GM21447 (cell line): ENCODE data around the gene AOAH.
"Not testable (repeated sequence)": the region's sequence is repeated elsewhere in the genome, so short reads cannot be mapped to it uniquely, and the experiment has no call there.

Source experiments
- ATAC-seq: cut with Tn5 transposase; IDR thresholded peaks from one replicate; pipeline ENCODE4 v1.9.1; 2021; ENCODE audit not compliant: unreplicated experiment

Gene AOAH

DNA sequence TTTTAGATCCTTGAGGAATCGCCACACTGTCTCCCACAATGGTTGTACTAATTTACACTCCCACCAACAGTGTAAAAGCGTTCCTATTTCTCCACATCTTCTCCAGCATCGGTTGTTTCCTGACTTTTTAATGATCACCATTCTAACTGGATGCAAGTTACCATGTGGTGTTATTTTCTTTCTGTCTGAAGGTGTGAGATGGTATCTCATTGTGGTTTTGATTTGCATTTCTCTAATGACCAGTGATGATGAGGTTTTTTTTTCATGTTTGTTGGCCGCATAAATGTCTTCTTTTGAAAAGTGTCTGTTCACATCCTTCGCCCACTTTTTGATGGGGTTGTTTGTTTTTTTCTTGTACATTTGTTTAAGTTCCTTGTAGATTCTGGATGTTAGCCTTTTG lies 20.4 kb downstream of the AOAH start:
- not testable (repeated sequence) for ATAC-seq

DNA sequence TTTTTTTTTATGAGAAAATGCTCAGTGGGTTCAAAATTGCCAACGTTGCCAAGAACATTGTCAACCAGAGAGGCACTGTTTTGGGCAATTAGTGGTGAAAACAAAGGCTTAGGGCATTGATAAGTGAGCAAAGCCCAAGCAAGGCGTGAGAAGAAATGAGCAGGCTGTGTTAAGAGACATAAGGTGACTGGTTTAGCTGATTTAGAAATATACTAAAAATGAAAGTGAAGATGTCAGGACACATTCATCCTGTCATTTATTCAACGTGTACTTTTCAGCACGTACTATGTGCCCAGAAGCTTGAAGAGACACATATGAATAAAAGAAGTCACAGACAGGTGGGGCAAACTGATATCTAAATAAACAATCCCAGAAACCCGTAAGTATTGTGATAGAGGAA lies 31.8 kb downstream of the AOAH start:
- ATAC-seq = peak; percentile 64

DNA sequence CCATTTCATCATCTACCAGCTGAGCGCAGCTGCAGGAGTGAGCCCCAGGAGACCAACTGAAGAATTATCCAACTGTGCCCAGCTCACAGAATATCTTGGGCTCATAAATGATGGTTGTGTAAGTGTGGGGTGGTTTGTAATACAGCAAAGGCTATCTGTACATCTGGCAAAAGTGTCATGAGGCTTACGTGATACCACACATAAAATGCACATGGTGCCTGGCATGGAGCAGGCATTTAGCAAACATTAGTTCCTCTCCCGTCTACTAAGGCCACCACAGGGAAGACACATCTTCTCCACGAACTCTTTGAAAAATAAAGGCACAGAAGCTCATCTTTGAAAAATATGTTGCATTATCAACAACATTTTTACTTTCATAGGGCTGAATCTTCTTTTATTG lies 32.3 kb downstream of the AOAH start:
- no peak for ATAC-seq

DNA sequence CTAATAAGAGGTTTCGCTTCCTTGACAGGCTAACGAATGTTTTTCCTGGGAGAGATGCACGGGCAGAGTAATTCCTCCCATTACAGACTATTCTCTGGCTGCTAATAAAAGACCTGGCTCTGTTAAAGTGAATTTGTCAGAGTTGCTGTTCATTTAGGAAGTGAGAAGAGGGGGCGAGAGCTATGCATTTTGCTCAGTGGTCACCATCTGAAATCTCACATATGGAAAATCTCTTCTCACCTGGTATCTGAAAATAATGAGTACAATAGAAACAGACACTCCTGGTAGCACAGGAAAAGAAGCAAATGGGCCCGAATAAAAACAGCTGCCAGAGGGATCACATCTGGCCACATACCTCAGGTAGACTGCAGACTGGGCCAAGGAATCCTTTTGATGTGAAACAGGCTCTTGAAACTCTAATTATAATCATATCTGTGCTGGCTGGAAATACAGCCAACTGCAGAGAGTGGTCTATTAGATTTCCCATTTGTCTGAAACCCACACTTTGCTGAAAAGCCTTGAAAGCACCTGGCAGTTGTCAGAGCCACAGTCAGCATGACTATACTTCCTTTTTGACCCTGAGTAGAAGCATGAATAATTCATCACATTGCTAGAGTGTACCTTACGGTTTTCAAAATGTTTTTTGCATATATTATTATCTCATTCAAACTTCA lies 33.6 kb downstream of the AOAH start:
- peak; percentile 52 for ATAC-seq

- peak; percentile 9 for ATAC-seq
Measured at GRCh38 chr7:36690041-36690440, 34.3 kb downstream of the AOAH start.

- no peak for ATAC-seq
Measured at GRCh38 chr7:36686499-36686898, 37.8 kb downstream of the AOAH start.

GRCh38 chr7:36684954-36685353 lies 39.3 kb downstream of the AOAH start:
- no peak for ATAC-seq

- no peak for ATAC-seq
Measured at GRCh38 chr7:36683695-36684357, 40.5 kb downstream of the AOAH start.

GRCh38 chr7:36683111-36683510 lies 41.2 kb downstream of the AOAH start:
- no peak for ATAC-seq

- ATAC-seq = no peak
Measured at GRCh38 chr7:36682102-36682501, 42.2 kb downstream of the AOAH start.

DNA sequence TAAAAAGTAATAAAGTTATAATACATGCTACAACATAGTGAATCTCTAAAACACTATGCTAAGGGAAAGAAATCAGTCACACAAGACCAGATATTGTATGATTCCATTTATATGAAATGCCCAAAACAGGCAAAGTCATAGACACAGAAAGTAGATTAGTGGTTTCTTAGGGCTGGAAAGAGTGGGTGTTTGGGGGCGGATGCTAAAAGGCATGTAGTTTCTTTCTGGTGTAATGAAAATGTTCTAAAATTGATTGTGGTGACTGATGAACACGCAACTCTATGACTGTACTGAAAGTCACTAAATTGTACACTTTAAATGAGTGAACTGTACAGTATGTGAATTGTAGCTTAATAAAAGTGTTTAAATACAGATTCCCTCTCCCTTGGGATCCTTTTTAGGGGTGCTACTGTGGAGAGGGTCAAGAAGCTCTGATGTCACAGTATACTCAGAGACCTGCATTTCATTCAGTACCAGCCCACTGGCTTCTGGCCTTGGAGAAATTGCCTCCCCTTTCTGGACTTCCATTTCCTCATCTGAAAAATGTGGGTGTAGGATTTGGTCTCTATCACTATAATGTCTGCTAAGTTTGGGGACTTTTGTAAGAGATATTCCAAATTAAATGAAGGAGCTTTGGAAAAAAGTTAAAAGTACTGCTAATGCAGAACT lies 46.4 kb downstream of the AOAH start:
- no peak for ATAC-seq

DNA sequence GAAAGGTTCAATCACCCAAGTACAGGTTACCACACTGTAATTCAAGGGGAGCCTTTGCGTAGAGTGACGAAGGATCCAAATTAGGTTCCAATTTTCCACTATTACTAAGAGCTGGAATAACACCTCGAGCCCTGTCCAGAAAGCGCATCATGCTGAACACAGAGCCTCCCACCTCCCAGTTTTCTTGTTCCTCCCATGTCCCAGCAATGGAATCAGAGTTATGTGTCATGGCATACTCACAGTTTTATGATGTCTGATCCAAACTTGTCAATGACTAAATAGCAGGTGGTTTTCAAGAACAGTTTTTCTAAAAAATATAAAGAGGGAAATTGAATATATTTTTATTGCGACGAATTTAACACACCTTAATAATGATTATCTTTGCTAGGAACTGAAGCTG lies 50.6 kb downstream of the AOAH start:
- no peak for ATAC-seq

DNA sequence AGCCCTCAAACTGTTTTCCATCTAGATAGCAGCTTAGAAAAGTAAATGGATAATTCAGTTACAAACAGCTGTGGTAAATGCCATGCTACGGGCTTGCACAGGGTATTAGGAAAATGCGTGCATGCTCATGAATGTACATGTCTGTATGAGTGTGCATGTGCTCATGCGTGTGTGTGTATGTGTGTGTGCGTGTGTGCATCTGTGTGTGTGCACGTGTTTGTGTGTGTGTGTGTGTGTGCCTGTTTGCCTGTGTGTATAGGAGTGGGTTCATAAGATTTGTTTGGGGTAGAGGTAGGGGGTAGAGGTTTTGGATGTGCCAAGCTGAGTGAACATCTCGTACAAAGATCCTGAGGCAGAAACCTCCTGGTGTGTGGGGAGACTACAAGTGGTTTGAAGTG lies 52.9 kb downstream of the AOAH start:
- ATAC-seq = no peak

GRCh38 chr7:36670585-36671431 lies 53.5 kb downstream of the AOAH start:
- peak; percentile 76 for ATAC-seq

- ATAC-seq = no peak
Measured at GRCh38 chr7:36668750-36669149, 55.5 kb downstream of the AOAH start.

- no peak for ATAC-seq
Measured at GRCh38 chr7:36668080-36668479, 56.2 kb downstream of the AOAH start.

DNA sequence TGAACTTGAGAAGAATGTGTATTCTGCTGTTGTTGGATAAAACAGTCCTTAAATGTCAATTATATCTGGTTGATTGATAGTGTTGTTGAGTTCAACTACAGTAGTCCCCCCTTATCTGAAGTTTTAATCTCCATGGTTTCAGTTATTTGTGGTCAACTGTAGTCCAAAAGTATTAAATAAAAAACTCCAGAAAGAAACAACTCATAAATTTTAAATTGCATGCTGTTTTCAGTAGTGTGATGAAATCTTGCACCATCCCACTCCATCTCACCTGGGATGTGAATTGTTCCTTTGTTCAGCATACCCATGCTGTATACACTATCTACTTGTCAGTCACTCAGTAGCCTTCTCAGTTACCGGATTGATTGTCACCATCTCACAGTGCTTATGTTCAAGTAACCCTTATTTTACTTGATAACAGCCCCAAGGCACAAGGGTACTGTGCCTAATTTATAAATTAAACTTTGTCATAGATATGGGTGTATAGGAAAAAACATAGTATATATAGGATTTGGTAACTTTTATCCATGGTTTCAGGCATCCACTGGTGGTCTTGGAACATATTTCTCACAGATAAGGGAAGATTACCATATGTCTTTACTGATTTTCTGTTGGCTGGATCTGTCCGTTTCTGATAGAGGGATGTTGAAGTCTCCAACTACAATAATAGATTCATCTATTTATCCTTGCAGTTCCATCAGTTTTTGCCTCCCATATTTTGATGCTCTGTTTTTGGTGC lies 57.1 kb downstream of the AOAH start:
- ATAC-seq = no peak

DNA sequence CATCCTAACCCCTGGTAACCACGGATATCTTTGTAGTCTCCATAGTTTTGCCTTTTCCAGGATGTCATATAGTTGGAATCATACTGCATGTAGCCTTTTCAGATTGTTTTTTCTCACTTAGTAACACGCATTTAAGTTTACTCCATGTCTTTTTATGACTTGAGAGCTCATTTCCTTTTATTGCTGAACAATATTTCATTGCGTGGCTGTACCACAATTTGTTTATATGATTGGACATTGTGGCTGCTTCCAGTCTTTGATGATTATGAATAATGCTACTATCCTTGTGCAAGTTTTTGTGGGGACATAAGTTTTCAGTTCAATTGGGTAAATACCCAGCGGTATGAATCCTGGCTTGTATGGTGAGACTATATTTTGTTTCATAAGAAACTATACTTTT lies 60.8 kb downstream of the AOAH start:
- no peak for ATAC-seq

DNA sequence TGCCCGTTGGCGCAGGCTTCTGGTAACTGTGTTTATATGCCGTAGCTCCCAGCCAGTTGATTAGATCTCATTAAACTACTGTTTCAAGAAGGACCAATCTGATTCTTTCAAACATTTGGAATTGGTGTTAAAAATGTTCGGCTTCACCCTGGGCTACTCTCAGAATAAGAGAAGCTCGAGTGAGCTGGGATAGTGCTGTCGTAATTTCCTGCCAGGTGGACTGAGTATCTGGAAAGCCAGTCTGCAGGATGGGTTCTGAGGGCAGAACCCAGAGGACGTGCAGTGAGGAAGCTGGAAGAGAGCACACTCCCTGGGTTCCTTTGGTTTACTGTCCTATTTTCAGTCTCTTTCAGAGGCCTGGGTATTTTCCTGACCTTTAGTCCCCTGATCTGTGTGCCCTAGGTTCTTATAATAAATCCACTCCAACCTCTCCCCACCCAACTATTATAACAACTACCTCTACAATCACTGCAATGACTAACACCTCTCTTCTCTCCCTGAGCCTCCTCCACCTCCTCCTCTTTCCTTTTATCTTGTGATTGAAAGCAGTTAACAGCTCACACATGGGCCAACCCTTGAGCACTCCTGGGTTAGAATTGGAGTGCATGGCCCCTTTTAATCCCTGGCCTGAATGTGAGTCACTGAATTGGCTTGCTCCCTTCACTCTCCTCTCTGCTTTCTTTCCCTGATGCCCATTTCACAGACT lies 63.0 kb downstream of the AOAH start:
- no peak for ATAC-seq
